Measurements from ENCODE around the gene HHAT.

HHAT gene

DNA sequence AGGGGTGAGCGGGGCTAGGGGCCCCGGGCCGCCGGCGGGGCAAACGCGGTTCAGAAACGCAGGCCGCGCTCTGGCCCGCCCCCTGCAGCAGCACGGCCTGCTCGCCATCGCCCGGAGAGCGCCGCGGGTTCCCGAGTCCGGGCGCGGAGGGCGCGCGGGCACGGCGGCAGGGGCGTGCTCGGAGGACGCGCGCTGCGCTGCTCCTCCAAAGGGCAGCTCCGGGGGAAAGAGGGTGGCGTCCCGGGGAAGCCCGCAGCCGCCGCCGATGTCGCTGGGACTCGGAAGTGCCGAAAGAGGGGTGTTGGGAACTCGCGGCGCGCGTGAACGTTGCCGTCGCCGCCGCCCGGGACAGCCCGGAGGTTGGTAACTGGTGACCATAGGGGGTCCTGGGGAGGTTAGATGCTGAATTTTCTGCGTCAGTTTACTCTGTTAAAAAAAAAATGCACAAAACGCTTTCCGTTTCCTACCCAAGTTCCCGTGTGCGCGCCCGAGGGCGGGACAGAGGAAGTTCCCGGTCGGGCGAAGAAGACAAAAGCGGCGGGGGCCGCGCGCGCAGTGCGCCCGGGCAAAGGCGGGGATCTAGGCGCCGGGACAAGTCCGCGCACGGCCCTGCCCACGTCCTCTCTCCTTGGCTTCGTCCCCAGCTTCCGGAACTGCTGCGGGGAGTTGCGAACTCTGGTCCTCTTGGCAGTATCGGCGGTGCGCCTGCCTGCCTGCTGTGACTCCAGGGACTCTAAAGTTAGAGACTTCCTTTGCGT lies at the start of gene HHAT:
TSS of gene HHAT (plus strand) at position 157 of the 758 bp plus-strand sequence. CDS start 20,074 bp downstream, outside the sequence.
- TF ChIP-seq, protein P1, sequence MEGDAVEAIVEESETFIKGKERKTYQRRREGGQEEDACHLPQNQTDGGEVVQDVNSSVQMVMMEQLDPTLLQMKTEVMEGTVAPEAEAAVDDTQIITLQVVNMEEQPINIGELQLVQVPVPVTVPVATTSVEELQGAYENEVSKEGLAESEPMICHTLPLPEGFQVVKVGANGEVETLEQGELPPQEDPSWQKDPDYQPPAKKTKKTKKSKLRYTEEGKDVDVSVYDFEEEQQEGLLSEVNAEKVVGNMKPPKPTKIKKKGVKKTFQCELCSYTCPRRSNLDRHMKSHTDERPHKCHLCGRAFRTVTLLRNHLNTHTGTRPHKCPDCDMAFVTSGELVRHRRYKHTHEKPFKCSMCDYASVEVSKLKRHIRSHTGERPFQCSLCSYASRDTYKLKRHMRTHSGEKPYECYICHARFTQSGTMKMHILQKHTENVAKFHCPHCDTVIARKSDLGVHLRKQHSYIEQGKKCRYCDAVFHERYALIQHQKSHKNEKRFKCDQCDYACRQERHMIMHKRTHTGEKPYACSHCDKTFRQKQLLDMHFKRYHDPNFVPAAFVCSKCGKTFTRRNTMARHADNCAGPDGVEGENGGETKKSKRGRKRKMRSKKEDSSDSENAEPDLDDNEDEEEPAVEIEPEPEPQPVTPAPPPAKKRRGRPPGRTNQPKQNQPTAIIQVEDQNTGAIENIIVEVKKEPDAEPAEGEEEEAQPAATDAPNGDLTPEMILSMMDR (IDR thresholded peaks at IDR 0.05): peak; percentile 17; the same call in 1 of the 2 replicates

DNA sequence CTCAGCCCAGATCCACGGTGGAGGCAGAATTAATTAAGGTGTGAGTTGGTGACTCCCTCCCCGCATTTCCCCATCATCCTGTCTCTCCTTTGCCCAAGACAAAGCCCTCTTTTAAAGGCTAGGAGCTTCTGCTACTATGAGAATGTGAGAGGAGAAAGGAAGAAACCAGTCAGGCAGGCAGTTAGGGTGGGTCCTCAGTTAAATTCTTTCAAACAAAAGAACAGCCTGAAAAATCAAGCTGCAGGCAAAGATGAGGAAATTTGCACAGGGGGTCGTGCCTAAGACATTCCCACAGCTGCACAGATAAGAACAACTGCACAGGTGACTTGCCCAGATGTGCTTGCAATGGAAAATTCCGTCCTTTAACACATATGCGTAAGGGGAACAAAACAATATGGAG lies 48.5 kb upstream of the HHAT start:
- TF ChIP-seq, protein P1 (IDR thresholded peaks at IDR 0.05): no peak

DNA sequence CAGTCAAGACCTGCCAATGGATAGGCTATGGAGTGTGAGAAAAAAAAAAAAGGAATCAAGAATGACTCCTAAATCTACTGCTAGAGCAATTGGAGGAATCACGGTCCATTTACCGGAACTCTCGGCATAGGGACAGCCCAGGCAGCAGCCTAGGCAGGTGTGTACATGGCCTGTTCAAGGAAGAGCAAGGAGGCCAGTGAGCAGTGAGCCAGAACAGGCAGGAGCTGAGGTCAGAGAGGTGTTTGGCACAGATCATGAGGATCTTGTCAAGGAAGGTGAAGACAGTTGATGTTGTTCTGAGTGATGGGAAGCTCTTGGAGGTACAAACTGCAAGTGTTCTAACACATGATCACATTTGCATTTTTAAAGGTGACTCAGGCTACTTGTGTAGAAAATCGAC lies 40.6 kb upstream of the HHAT start:
- TF ChIP-seq, protein P1 (IDR thresholded peaks at IDR 0.05): no peak

DNA sequence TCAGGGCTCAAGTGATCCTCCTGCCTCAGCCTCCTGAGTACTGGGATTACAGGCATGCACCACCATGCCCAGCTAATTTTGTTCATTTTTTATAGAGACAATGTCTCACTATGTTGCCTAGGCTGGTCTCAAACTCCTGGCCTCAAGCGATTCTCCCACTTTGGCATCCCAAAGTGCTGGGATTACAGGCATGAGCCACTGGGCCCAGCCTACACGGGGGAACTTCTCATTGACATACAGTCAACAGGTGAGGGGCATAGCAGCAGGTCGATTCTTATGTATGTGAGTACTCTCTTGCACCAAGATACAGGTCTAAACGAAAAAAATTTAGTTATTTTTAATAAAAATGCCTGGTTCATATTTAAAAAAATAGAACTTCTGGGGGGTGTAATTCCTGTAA lies 39.5 kb upstream of the HHAT start:
- TF ChIP-seq, protein P1 (IDR thresholded peaks at IDR 0.05): no peak

DNA sequence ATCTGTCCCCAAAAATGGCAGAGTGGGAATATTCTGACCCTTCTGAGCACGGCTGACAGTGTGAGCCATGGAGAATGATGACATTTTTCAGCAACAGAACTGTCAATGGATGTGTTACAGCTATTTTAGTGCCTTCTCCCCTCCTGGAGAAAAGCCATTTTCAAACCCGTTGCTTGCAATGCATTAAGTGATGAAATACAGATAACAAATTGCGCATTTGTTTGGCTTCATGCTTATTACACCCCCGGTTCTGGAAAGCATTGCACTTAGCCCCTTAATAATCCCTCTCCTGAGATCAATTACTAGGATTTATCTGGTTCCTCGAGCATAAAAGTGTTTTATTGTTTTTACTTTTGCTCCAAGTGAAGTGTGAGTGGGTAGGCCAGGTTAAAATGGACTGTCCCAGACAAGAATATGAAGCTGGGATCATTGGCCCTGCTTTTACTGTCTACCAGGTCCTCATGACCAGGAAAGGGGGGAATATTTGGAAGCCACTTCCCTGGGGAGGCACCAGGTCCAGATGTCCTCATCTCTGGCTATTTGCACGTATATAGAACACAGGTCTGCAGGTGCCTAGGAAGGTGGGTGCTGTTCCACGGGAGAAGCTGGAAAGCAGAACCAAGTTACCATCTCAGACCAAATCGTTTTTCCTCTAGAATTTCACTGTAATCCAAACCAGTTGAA lies 37.5 kb upstream of the HHAT start:
- TF ChIP-seq, protein P1 (IDR thresholded peaks at IDR 0.05): no peak

DNA sequence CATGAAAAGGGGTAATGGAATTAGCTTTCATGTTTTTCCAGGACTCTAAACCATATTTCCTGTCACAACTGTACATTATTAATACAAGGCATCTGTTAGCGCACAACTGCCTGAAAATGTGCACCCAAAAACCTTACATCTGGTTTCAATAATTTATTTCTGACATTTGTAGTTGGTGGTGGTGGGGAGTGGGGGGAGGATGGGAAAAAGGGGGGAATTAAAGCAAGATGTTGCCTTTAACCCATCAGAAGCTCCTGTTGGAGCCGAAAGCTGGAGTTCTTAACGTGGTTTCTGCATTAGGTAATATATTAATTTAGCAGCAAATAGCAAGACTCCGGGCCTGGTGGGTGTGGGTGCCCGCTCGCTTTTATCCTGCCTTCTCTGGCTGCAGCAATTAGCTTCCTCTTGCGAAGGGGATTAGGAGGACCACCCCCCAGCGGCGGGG lies 36.9 kb upstream of the HHAT start:
- TF ChIP-seq, protein P1 (IDR thresholded peaks at IDR 0.05): no peak

DNA sequence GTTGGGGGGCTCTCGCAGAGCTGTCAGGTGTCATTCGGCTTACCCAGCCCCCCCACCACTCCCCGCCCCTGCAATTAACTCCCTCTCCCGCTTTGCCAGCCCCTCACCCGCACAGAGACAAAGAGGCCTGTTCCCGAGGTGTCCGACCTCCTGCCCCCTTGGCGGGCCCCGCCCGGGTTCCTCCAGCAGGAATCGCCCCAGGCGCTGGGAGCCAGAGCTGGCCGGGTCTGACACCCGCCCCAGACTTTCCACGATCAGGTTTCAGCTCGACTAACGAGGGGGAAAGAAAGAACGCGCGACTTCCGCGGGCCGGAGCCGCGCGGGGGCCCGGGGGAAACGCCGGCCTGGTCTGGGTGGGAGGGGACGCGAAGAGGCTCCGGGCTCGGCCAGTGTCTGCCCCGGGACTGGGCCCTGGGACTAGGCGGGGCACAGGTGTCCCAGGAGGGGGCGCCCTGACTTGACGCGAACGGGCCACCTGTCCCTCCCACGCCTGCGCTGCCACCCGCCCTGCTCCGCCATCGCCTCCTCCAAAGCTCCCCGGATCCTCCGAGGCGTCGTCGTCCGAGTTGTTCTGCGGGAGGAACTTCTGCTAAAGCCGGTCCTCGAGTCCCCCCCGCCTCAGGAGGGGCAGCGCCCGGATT lies 36.4 kb upstream of the HHAT start:
- TF ChIP-seq, protein P1 (IDR thresholded peaks at IDR 0.05): peak; percentile 38; the same call in 1 of the 2 replicates
